Thyroid gland (tissue), 4 donors: ENCODE measurements around the gene DLGAP1. TPM values are rescaled to one million over a fixed set of nuclear protein-coding genes. Genes with fewer than 3 reads are reported as not detected.
"Not testable (repeated sequence)": the region's sequence is repeated elsewhere in the genome, so short reads cannot be mapped to it uniquely, and the experiment has no call there.

Experiments
- DNase-seq, 2 donors: peaks; one replicate each; pipeline ENCODE4 v3.0.0-alpha.2; 2019
- H3K27ac ChIP-seq, 3 donors: fragments of 200-600 bp; sonication (generic); 1 replicate in 2 of 3; 2 replicates in 1 of 3; pipeline ENCODE4 v1.5.1; 2016 to 2019; ENCODE audit warnings: mild to moderate bottlenecking in 1 of 3, moderate library complexity in 1 of 3
- H3K27me3 ChIP-seq: fragments of 200-600 bp; sonication (generic); one replicate; pipeline ENCODE4 v1.5.1; 2019
- H3K36me3 ChIP-seq, 2 donors: fragments of 200-600 bp; sonication (generic); one replicate each; pipeline ENCODE4 v1.5.1; 2016 to 2019
- H3K4me1 ChIP-seq, 2 donors: fragments of 200-600 bp; sonication (generic); one replicate each; pipeline ENCODE4 v1.5.1; 2017 to 2019
- H3K4me3 ChIP-seq, 3 donors: fragments of 200-600 bp; sonication (generic); replicated peaks in 1 of 3; 1 replicate in 2 of 3; 2 replicates in 1 of 3; pipeline ENCODE4 v1.5.1; 2016; ENCODE audit warnings: mild to moderate bottlenecking in 1 of 3
- H3K9me3 ChIP-seq: fragments of 200-600 bp; sonication (generic); one replicate; pipeline ENCODE4 v1.5.1; 2017
- CTCF ChIP-seq, 6 experiments: fragments of 200-600 bp in 3 of 6; fragments of 450-650 bp in 3 of 6; sonication (generic) in 3 of 6; IDR thresholded peaks; one replicate each; pipeline ENCODE4 v1.5.1; 2016 to 2019; ENCODE audit warnings: antibody characterized with exemption in 6 of 6, mild to moderate bottlenecking in 2 of 6, inconsistent platforms in 1 of 6, moderate library complexity in 1 of 6
- POLR2A ChIP-seq, 2 donors: fragments of 450-650 bp; IDR thresholded peaks; one replicate each; pipeline ENCODE4 v1.6.1; 2017; ENCODE audit warnings: antibody characterized with exemption in 2 of 2, mild to moderate bottlenecking in 2 of 2, moderate library complexity in 1 of 2
- WGBS, 2 donors: methylation state at CpG; one replicate each; pipeline ENCODE4 v1.1.5; 2017; 5-methylcytosine and 5-hydroxymethylcytosine counted together
- intact Hi-C: fragments of 100-400 bp; cut with DNase I; formaldehyde crosslinking; loops from one replicate; pipeline ENCODE4 v1.15.1; 2023
- total RNA-seq, 4 donors: library from RNA; depleted of rRNA; stranded (reverse); fragments of >200 nt; gene quantifications; one replicate each; pipeline ENCODE4 v1.2.3, GENCODE V29; 2016

The DLGAP1 gene
- total RNA-seq, 4 donors from 2014 or later: 0.25 to 2.7 (median 0.77) TPM

- no peaks in the 10 kb centered on the region for H3K9me3 ChIP-seq
- WGBS, 2 donors: 31 to 54% methylated on average over 4 of the region's 4 CpGs
- intact Hi-C loops: loop anchor here (10.0 kb wide), 2 partner anchors 166 to 286 kb away; no protein-coding TSS in a partner anchor
- H3K36me3 ChIP-seq: no peaks in the 10 kb centered on the region
- no peak for TF ChIP-seq CTCF (IDR thresholded peaks at IDR 0.05)
- no peak for TF ChIP-seq POLR2A (IDR thresholded peaks at IDR 0.05)
- DNase-seq: no peak
- H3K4me3 ChIP-seq: no peak overlapping the region
- H3K27ac ChIP-seq: peak overlapping the region in 1 of 3 donors; percentile 14
- H3K4me1 ChIP-seq: peaks cover 10 to 30% of the 10 kb centered on the region in 2 donors
- no peaks in the 10 kb centered on the region for H3K27me3 ChIP-seq
These were observed 745.9 kb downstream of the DLGAP1 start for GRCh38 chr18:3709205-3709604.

GRCh38 chr18:3706279-3707097 lies 748.6 kb downstream of the DLGAP1 start:
- intact Hi-C loops: loop anchor here (10.0 kb wide), 2 partner anchors 168 to 288 kb away; no protein-coding TSS in a partner anchor

GRCh38 chr18:3704556-3705344 lies 750.4 kb downstream of the DLGAP1 start:
- 87 to 93% methylated on average over 3 of the region's 3 CpGs for WGBS, 2 donors
- peak in 1 of 2 donors; percentile 32 for DNase-seq
- TF ChIP-seq POLR2A (IDR thresholded peaks at IDR 0.05): no peak
- no peak for TF ChIP-seq CTCF (IDR thresholded peaks at IDR 0.05)
- H3K4me3 ChIP-seq: no peak overlapping the region
- H3K27ac ChIP-seq: no peak overlapping the region
- no peaks in the 10 kb centered on the region for H3K27me3 ChIP-seq
- H3K36me3 ChIP-seq: no peaks in the 10 kb centered on the region
- H3K4me1 ChIP-seq: peaks cover 8 to 13% of the 10 kb centered on the region in 2 donors
- intact Hi-C loops: loop anchor here (10.0 kb wide), 2 partner anchors 170 to 290 kb away; no protein-coding TSS in a partner anchor
- H3K9me3 ChIP-seq: no peaks in the 10 kb centered on the region

More at GRCh38 chr18:3706279-3707097, 748.6 kb downstream of the DLGAP1 start:
- H3K4me3 ChIP-seq: no peak overlapping the region
- no peak overlapping the region for H3K27ac ChIP-seq
- no peaks in the 10 kb centered on the region for H3K36me3 ChIP-seq
- H3K9me3 ChIP-seq: no peaks in the 10 kb centered on the region
- peaks cover 18 to 28% of the 10 kb centered on the region in 2 donors for H3K4me1 ChIP-seq
- H3K27me3 ChIP-seq: no peaks in the 10 kb centered on the region
- WGBS, 2 donors: 91 to 93% methylated on average over 9 of the region's 9 CpGs
- no peak for DNase-seq
- TF ChIP-seq CTCF (IDR thresholded peaks at IDR 0.05) (no peak), POLR2A (IDR thresholded peaks at IDR 0.05) (no peak)

GRCh38 chr18:3703732-3704176 lies 751.4 kb downstream of the DLGAP1 start:
- no peak for TF ChIP-seq POLR2A (IDR thresholded peaks at IDR 0.05)
- TF ChIP-seq CTCF (IDR thresholded peaks at IDR 0.05): peak in 4 of 6 experiments; percentile 63 to 92 (median 70)
- H3K4me3 ChIP-seq: no peak overlapping the region
- H3K36me3 ChIP-seq: no peaks in the 10 kb centered on the region
- intact Hi-C loops: loop anchor here (10.0 kb wide), 2 partner anchors 171 to 291 kb away; no protein-coding TSS in a partner anchor
- peak; percentile 68 to 76 for DNase-seq
- whole genome bisulfite sequencing, 2 donors: 18 to 20% methylated on average over 7 of the region's 7 CpGs
- H3K9me3 ChIP-seq: no peaks in the 10 kb centered on the region
- H3K27me3 ChIP-seq: no peaks in the 10 kb centered on the region
- peaks cover 8 to 13% of the 10 kb centered on the region in 2 donors for H3K4me1 ChIP-seq
- H3K27ac ChIP-seq: no peak overlapping the region

- not testable (repeated sequence) for H3K36me3 ChIP-seq, H3K4me3 ChIP-seq, H3K27ac ChIP-seq, H3K9me3 ChIP-seq, H3K27me3 ChIP-seq
- peaks cover 8 to 12% of the 10 kb centered on the region in 2 donors for H3K4me1 ChIP-seq
- peak in 1 of 2 donors; percentile 41 for DNase-seq
- WGBS, 2 donors: 65 to 66% methylated on average over 15 of the region's 16 CpGs
- intact Hi-C loops: loop anchor here (10.0 kb wide), 2 partner anchors 175 to 295 kb away; no protein-coding TSS in a partner anchor
These were observed 755.2 kb downstream of the DLGAP1 start for GRCh38 chr18:3699707-3700567.

GRCh38 chr18:3694030-3694778 lies 760.9 kb downstream of the DLGAP1 start:
- WGBS, 2 donors: 83 to 88% methylated on average over 5 of the region's 5 CpGs
- DNase-seq, H3K27ac ChIP-seq, H3K36me3 ChIP-seq, intact Hi-C loops, H3K4me3 ChIP-seq, H3K9me3 ChIP-seq, H3K27me3 ChIP-seq: not testable (repeated sequence)
- peaks cover 8 to 23% of the 10 kb centered on the region in 2 donors for H3K4me1 ChIP-seq
